Progenitor cell of endocrine pancreas (in vitro differentiated cells): Measurements from ENCODE around the gene SLC23A1. TPM values are rescaled to one million over a fixed set of nuclear protein-coding genes. Genes with fewer than 3 reads are reported as not detected.

Experiments
- DNase-seq: peaks from one replicate; pipeline ENCODE4 v3.0.0; 2021; ENCODE audit warnings: low spot score; ENCODE audit not compliant: unreplicated experiment
- H3K27ac Mint-ChIP-seq: 2 replicates; pipeline ENCODE4 v1.8.0; 2021; ENCODE audit warnings: mild to moderate bottlenecking, moderate library complexity, mixed read lengths
- H3K27me3 Mint-ChIP-seq: 2 replicates; pipeline ENCODE4 v1.8.0; 2021; ENCODE audit warnings: mixed read lengths
- H3K36me3 Mint-ChIP-seq: 2 replicates; pipeline ENCODE4 v1.8.0; 2022; ENCODE audit warnings: mixed read lengths; ENCODE audit not compliant: insufficient read depth
- H3K4me1 Mint-ChIP-seq: 2 replicates; pipeline ENCODE4 v1.8.0; 2021; ENCODE audit warnings: low read depth, mixed read lengths
- H3K4me3 Mint-ChIP-seq: 2 replicates; pipeline ENCODE4 v1.8.0; 2021; ENCODE audit warnings: low read depth, mild to moderate bottlenecking, moderate library complexity, mixed read lengths
- H3K9me3 Mint-ChIP-seq: 2 replicates; pipeline ENCODE4 v1.8.0; 2021; ENCODE audit warnings: low read depth, mixed read lengths
- total RNA-seq: library from RNA; stranded (reverse); gene quantifications from 2 replicates; pipeline ENCODE4 v1.2.1, GENCODE V29; 2021
- TF ChIP-seq, protein P1 (sequence below): fragments of 200-600 bp; sonication (generic); IDR thresholded peaks from one replicate; pipeline ENCODE4 v1.5.0; 2021; ENCODE audit warnings: antibody characterized with exemption, mild to moderate bottlenecking; ENCODE audit not compliant: unreplicated experiment

The SLC23A1 gene
- total RNA-seq, 1 donor from 2014 or later, result 0.48 TPM

DNA sequence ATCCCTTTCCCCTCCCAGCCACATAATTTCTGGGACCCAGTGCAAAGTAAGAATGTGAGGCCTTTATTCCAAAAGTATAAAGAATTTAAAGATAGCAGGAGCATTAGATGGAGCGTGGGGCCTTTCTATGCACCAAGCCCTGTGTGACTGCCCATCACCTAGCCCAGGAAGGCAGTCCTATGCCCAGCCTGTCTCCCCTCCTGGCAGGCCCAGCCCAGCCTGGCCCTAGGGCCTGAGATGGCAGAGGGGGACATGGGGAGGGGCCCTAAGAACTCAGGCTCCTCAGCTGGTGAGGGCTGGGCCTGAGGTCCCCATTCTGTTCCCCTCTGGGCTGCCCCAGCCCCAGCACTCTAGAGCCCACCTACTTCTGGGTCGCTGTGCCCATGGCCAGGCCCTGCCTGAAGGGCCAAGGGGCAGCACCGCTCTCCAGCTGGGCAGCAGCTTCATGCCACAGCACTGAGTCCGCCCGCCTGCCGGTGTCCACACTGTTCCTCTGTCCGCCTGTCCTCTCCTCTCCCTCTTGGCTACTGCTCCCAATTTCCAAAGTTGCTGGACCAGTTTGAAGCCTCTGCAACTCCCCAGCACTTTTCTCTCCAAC is 995 bp upstream of the SLC23A1 start:
- H3K4me1 Mint-ChIP-seq, result peaks cover 17% of the 10 kb centered on the region
- DNase-seq, result no peak
- H3K9me3 Mint-ChIP-seq, result no peaks in the 10 kb centered on the region
- TF ChIP-seq, protein P1, sequence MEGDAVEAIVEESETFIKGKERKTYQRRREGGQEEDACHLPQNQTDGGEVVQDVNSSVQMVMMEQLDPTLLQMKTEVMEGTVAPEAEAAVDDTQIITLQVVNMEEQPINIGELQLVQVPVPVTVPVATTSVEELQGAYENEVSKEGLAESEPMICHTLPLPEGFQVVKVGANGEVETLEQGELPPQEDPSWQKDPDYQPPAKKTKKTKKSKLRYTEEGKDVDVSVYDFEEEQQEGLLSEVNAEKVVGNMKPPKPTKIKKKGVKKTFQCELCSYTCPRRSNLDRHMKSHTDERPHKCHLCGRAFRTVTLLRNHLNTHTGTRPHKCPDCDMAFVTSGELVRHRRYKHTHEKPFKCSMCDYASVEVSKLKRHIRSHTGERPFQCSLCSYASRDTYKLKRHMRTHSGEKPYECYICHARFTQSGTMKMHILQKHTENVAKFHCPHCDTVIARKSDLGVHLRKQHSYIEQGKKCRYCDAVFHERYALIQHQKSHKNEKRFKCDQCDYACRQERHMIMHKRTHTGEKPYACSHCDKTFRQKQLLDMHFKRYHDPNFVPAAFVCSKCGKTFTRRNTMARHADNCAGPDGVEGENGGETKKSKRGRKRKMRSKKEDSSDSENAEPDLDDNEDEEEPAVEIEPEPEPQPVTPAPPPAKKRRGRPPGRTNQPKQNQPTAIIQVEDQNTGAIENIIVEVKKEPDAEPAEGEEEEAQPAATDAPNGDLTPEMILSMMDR, result no peak
- H3K4me3 Mint-ChIP-seq, result no peak overlapping the region
- no peaks in the 10 kb centered on the region for H3K36me3 Mint-ChIP-seq
- H3K27ac Mint-ChIP-seq, result no peak overlapping the region
- peaks cover 3% of the 10 kb centered on the region for H3K27me3 Mint-ChIP-seq

DNA sequence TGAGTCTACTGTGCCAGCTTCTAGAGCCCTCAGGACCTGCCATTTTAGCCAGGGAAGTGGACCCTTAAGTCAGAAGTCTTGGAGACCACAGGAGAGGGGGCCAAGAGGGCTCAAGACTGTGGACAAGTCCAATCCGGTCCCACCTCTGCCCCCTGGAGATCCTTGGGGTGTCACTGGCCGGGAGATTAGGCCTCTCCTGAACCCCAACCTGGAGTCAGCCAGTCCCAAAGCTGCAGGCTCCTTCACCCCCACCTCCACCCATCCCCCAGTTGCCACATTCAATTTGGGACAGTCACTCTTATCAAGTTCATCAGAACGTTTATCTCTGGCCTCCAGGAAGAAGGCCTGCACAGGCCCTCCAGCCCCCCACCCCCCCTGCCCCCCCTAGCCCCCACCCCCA is 290 bp downstream of the SLC23A1 start:
- DNase-seq, result no peak
- TF ChIP-seq, protein P1, result no peak
- Mint-ChIP-seq H3K27me3 (peaks cover 3% of the 10 kb centered on the region), H3K4me1 (peaks cover 15% of the 10 kb centered on the region), H3K27ac (no peak overlapping the region), H3K4me3 (no peak overlapping the region), H3K9me3 (no peaks in the 10 kb centered on the region), H3K36me3 (no peaks in the 10 kb centered on the region)

DNA sequence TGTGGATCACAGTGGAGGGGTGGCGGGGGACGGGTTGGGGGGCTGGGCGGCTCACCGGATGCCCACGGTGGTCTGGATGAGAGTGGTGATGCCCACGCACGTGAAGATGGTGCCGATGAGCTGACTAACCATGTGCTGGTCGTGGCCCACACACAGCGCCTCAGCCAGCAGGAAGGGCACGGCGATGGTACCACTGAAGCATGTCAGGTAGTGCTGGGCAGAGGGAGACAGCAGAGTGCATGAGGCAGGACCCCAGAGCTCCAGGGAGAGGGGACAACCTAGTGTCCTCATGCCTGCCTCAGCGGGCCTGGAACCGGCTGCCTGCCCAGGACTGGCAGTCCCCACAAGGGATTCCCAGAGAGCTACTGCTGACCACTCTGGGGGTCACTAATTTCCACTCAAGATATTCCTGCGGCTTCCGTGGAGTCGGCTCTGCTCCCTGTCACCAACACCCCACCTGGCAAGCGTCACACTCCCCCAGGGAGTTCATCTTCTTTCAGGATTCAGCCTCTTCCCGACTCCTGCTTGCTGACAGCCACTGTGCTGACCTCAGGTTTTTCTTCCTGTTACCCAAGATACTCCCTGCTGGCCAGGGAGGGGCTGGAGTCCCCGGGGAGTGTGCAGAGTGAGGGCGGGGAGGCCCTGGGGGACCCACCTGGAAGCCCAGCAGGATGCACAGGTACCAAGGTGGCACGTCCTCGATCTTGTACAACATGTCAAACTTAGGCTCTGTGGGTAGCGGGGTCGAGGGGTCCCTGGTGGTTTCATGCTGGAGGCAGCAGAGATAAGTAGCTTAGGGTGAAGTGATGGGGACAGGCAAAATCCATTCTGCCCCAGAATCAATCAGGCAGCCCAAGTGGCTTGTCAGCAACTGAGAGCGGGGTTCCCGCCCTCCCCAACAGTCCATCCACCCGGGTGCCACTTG is 998 bp downstream of the SLC23A1 start:
- Mint-ChIP-seq H3K4me1 (peaks cover 15% of the 10 kb centered on the region), H3K9me3 (no peaks in the 10 kb centered on the region), H3K27me3 (peaks cover 3% of the 10 kb centered on the region), H3K4me3 (no peak overlapping the region), H3K27ac (no peak overlapping the region), H3K36me3 (peaks cover 1% of the 10 kb centered on the region)
- DNase-seq, result no peak
- TF ChIP-seq, protein P1, result no peak

DNA sequence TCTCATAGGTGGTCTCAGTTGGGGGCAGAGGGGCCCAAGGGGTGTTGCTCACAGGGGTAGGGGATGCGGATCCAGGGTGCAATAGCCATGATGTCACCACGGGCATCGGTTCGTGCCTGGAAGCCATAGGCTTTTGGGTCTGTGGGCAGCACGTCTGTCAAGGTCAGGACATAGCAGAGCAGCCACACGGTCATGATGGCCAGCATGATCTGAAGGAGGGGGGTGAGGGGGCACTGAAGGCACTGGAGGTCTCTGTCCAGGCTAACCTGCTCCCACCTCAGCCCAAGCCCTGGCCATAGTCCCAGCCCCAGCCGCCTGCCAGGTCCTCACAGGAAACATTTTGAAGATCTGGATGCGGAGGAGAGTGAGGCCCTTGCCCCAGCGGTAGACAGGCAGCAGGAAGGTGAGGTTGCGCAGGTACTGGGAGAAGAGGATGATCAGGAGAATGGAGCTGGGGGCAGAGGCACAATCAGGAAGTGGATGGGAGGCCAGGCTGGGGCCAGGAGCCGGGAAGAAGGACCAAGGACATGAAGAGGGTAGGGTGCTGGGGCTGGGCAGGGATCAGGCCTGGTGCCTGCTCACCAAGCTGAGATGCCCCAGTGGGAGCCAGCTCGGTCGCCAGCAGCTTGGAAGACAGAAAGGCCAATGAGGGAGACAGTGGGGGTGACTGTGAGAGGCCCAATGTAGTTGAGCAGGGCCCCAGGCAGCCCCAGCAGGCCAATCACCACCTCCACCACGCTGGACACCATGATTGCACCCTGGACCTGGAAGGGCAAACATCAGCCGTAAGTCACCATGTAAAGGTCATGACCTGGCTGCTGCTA is 3.3 kb downstream of the SLC23A1 start:
- no peak for DNase-seq
- H3K4me1 Mint-ChIP-seq, result peaks cover 15% of the 10 kb centered on the region
- no peak overlapping the region for H3K27ac Mint-ChIP-seq
- peaks cover 2% of the 10 kb centered on the region for H3K36me3 Mint-ChIP-seq
- TF ChIP-seq, protein P1, result no peak
- no peaks in the 10 kb centered on the region for H3K9me3 Mint-ChIP-seq
- H3K4me3 Mint-ChIP-seq, result no peak overlapping the region
- H3K27me3 Mint-ChIP-seq, result no peaks in the 10 kb centered on the region

DNA sequence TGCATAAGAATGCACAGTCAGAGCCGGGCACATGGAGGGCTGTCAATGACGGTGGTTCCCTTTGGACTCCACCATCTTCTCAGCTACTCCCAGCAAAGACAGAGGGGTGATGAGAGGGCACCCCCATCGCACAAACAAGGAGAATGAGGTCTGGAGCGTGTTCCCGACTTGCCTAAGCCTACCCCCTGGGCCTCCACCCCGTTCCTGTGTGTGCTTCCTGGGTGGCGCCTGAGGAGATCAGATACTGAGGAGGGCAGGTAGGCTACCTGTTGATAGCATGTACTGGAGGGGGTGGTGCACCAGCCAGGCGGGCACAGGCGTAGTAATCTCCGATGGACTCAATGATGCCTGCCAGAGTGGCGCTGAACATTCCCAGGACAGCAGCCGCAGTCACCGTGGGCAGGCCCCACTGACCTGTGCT is 4.1 kb downstream of the SLC23A1 start:
- Mint-ChIP-seq H3K4me1 (peaks cover 12% of the 10 kb centered on the region), H3K9me3 (no peaks in the 10 kb centered on the region), H3K4me3 (no peak overlapping the region), H3K27me3 (no peaks in the 10 kb centered on the region), H3K27ac (no peak overlapping the region), H3K36me3 (peaks cover 2% of the 10 kb centered on the region)
- DNase-seq, result no peak
- TF ChIP-seq, protein P1, result no peak
